Eye (tissue), 1 donor: ENCODE data around the gene ME3.

Experiments used
- DNase-seq: peaks from one replicate; pipeline ENCODE4 v3.0.0-alpha.2; 2015

Gene ME3

DNA sequence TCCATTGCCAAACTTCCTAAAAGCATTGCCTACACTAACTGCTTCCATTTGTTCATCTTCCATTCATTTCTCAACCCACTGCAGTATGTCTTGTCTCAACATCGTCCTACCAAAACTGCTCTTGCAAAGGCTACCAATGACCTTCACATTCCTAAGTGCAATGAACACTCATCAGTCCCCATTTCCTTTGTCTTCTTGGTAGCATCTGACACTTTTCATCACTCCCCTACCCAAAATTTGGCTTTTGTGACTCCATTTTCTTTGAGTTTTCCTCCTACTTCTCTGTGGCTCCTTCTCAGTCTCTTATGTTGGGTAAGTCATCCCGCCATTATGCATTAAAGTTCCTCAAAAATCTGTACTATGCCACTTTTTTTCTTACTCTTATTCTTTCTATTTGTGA lies 162.3 kb downstream of the ME3 start:
- no peak for DNase-seq

DNA sequence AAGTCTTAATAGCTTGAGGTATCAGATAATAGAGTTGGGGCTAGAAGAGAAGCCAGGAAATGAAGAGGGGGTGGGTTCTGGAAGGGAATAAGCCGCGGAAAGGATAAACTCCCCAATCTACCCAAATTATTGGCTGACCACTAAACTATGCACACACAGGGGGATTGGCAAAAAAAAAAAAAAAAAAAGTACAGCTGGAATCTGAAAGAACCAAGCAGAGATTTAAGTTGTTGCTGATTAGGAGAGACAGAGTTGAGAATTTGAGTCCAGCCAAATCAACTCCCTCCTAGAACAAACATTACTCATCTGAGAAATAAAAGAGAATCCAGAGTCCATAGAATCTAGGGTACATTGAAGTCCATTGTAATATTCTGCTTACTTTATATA lies 162.8 kb downstream of the ME3 start:
- DNase-seq: peak; percentile 36

- no peak for DNase-seq
These were observed 163.5 kb downstream of the ME3 start for GRCh38 chr11:86508604-86509587.

DNA sequence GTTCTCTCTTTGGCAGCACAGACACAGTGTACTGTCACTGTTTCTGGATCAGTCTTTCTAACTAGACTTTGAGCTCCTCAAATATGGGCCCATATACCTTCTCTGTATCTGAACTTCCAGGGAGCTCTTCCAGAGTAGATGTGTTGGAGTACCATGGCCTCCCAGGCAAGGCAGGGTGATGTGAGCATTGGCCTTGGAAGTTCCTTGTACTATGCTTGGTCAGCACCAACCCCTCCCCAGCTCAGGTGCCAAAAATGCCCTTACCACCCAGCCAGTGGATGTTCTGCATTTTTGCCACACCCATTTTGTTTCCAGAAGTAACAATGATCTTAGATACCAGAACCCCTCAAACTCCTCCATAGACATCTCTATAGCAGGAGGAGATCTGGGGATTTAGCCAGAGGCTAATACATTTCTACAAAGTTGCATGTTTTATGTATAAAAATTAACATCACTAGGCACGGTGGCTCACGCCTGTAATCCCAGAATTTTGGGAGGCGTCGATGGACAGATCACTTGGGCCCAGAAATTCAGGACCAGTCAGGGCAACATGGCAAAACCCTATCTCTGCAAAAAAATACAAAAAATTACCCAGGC lies 165.1 kb downstream of the ME3 start:
- DNase-seq: no peak

DNA sequence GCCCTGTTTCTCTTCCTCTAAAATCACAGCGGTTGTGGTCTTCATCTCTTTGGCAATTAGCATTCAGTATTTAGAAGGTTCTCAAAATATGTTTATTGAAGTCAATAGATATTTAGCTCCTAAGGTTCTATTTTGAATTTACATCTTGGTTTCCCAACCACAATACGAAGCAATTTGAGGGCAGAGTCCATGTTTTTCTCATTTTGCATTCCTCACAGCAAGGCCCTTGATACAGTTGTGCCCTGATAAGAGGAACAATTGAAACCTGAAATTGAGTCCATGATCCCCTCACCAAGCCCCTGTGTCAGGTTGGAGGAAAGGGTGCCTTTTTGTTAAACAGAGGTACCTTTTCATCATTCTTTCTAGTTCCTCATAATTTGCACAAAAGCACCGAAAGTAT lies 166.2 kb downstream of the ME3 start:
- no peak for DNase-seq

DNA sequence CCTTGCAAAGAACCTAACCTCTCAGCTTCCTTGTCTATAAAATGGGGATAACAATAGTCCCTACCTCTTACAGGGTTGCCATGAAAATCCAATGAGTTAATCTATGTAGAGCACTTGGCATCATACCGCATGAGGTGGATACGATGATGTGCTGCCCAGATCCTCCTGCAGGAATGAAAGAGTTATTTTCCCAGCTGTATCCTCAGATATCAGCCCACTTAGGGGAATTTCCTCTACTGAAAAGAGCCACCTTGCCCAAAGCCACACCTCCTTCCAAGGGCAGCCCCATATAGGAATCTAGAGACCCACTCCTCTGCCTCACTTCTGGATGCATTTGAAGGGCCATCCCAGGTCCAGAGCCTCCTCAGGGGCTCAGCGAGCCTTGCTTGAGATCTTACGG lies 169.3 kb downstream of the ME3 start:
- DNase-seq: no peak

- DNase-seq: no peak
These were observed 170.2 kb downstream of the ME3 start for GRCh38 chr11:86502137-86502642.

DNA sequence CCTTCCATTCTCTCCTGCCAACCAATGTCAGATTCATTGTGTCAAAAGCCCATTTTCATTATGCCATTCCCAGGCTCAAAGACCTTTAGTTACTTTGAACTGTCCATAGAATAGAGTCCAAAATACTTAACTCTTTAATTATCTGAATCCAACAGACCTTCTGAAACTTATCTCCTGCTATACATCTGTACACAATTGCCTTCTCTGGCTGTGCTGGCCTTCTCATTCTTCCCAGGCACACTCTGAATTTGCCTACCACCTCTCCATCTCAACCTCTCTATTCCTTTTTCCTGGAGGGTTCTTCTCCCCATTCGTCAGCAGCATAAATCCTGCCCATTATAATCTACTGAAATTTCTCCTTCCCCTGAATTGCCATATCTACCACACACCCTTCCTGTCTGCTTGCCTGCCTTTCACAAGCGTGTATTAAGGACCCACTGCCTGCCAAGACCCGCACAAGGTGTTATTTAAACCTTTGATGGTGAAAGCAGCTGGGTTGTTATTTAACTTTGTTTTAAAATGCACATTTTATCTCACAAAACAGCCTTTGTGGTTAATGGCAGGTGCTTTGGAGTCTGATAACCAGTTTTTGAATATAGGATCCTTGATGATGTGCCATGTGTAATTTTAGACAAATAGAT lies 171.8 kb downstream of the ME3 start:
- DNase-seq: no peak

DNA sequence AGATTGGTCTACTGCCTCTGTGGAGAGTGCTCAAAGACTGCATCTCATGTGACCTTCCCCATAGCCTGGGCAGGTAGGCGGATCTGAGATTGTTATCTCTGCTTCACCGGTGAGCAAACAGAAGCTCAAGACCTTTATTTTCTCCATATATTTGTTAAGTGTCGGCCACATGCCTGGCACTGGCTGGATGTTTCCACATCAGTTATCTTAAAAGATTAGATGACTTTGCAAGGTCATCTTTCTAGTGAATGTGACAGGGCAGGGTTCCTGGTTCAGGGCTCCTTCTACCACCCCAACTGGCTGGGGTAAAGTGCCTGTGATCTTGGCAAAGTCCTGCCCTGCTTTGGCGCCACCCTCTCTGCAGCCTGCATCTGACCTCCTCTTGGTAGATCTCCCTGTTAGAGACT lies 172.7 kb downstream of the ME3 start:
- no peak for DNase-seq

DNA sequence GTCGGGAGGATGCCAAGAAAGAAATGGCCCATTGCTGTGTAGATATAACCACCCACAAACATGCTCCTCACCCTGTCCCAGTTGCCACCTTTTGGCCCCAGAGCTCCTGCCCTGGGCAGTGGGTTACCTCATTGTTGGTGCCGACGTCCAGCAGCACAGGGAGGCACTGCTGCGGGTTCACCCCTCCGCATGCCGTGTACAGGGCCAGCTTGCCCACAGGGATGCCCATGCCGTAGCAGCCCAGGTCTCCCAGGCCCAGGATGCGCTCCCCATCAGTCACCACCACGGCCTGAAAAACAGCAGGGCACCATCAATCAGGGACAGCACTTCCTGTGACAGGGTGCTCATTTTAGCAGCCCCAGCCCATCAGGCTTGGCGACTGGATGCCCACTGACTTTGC lies 174.6 kb downstream of the ME3 start:
- no peak for DNase-seq

GRCh38 chr11:86497310-86497709 lies 175.1 kb downstream of the ME3 start:
- no peak for DNase-seq

- DNase-seq: peak; percentile 69
These were observed 177.1 kb downstream of the ME3 start for GRCh38 chr11:86495351-86495750.

DNA sequence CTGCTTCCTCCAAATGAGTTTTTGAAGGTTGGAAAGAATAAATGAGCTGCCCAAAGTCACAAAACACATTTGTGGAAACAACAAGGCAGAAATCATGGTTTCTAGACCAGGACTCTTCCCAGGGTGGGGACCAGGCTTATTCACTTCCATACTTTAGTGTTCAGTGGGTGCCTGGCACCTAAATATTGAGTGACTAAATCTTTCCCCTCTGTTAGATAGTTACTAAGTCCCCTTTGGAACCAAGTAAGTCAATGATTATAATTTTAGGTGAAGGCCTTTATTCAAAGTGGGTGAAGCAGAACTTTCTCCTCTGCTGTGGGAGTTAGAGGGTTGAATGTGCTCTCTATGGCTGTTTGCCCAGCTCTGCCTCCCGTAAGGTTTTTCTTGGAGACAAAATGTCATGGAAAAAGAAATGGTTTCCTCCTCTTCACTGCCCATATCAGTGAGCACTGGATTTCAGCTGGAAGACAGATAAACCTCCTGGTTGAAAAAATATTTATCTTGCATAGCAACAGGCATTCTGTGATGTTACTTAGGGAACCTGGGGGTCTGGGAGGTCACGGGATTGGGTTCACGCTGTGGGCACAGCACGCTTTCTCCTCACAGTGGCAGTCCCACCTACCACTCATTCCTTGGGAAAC lies 179.9 kb downstream of the ME3 start:
- DNase-seq: peak; percentile 43

DNA sequence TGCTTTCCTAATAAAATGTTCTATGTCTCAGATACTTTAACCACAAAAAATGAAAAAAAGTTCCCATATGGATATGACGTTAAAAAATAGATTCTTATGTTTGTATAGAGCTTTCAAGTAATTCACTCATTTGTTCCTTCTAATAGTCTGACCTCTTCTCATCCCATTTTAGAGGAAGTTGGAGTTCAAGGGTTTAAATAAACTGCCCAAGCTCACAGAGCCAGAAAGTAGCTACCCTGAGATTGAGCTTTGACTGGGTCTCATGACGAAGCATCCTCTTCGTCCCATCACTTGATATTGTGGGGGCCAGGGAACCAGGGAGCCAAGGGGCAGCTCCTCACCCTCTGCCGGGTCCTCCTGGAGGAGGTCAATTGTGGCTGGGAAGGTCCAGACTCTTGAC lies 181.4 kb downstream of the ME3 start:
- DNase-seq: no peak

DNA sequence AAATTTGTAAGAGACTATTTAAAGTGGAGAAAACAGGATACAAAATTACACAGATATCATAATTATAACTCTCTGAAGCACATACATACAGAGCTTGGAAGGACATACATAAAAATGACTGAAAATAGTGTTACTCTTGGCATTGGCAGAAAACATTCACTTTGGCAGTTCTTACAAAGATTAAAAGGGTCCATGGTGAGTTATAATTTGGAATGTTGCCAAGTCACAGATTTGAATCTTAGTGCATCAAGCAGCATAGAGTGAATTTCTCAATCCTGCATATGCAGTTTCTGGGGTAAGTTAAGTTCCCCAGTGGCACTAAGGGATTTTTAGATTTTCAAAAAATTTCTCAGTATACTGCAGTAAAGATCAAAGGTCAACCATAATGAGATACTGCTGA lies 181.8 kb downstream of the ME3 start:
- DNase-seq: peak; percentile 47

DNA sequence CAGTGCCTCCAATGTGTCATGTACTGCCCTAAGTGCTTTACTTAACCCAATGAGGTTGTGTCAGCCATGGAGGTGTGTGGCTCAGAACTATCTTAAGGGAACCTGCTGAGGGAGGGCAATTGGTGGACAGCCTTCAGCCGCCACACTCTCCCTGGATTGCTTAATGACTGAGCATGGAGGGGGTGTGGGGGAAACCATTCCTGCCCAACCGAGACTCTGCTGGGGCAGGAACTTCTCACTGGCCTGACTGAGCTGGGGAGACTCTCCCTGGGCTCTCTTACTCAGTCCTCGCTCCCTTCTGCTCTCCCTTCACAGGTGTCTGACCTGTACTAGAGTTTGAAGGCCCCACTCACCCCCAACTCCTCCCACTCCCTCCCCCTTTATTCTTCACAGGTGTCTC lies 183.0 kb downstream of the ME3 start:
- no peak for DNase-seq

DNA sequence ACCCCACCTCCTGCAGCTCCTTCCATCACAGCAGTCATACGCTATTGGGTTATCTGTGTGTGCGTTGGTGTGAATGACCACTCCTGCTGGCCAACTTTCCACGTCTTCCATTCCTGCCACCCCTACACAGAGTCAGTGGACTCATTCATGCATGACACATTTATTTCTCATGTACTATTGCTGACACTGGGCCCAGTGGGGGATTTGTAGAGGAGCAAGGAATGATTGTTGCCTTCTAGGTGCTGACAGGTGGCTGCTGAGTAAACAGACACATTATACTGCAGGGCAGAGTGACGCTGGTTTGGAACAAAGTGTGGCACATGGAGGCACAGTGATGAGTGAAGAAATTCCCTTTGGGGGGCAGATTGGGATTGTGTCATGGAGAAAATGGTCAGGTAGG lies 183.9 kb downstream of the ME3 start:
- DNase-seq: peak; percentile 33

- no peak for DNase-seq
These were observed 184.7 kb downstream of the ME3 start for GRCh38 chr11:86487671-86488070.

DNA sequence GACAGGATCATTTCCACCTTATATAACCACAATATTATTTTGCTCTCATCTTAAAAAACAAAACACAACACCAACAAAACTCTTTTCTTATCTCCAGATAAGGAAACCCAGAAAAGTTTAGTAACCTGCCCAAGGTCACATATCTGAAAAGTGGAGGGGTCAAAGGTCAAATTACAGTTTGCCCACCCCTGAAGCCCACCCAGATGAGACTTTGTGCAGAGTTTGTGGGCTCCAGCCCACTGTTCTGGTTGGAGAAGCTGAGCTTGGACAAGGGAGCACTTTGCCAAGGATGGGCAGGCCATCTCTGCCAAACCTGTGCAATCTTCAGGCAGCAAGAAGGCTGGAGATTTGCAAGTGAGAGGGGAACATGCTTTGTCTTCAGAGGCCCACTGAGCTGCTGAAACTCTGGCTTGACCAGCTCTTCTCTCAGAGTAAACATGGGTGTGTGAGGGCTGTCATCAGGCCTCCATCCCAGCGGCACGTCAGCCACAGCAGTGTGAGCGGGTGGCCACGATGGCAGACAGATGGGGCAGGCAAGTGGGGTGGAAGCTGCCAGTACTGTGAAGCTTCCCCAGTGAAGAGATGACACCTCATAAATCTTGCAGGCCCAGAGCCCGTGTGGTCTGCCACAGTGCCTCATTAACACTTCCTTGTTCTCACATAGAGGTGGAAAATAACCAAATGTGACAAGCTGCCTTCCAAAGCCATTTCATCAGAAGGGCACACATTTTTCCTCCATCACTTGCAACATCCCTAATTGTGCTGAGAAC lies 186.0 kb downstream of the ME3 start:
- peak; percentile 68 for DNase-seq

- no peak for DNase-seq
These were observed 187.6 kb downstream of the ME3 start for GRCh38 chr11:86484795-86485166.

- DNase-seq: peak; percentile 52
These were observed 188.2 kb downstream of the ME3 start for GRCh38 chr11:86483940-86484794.

- DNase-seq: no peak
These were observed 188.8 kb downstream of the ME3 start for GRCh38 chr11:86483610-86483939.
